GM10248 (cell line): ENCODE measurements around the gene PINK1.

Source experiments
- CTCF ChIA-PET: fragments of 300-600 bp; sonication (Branson Sonifier 250); formaldehyde crosslinking; extraction: SDS; loops from one replicate; lab custom pipeline; 2021; ENCODE audit warnings: antibody characterized with exemption; lab: Yijun Ruan, JAX
- POLR2A ChIA-PET: fragments of 350-650 bp; sonication (Branson Sonifier 250); formaldehyde crosslinking; extraction: SDS; loops from one replicate; lab custom pipeline; 2020; ENCODE audit warnings: antibody characterized with exemption; lab: Yijun Ruan, JAX
- DNase-seq: peaks from one replicate; pipeline ENCODE4 v3.0.0; 2012; ENCODE audit errors: extremely low spot score
- CTCF ChIP-seq: IDR thresholded peaks from 2 replicates; pipeline ENCODE4 v1.5.1; 2012; ENCODE audit warnings: mild to moderate bottlenecking, low read depth; ENCODE audit errors: extremely low read depth, missing control alignments, control extremely low read depth

PINK1 gene

GRCh38 chr1:20626098-20626427, 7.2 kb upstream of the PINK1 start:
- TF ChIP-seq CTCF, result no peak
- CTCF ChIA-PET, result interaction anchor here (2.5 kb wide), 1 partner anchor 8 kb away, joined by 15 read pairs; the partner anchor contains the start of gene PINK1
- POLR2A ChIA-PET, result no interaction called here
- DNase-seq, result no peak

GRCh38 chr1:20626524-20626923, 6.7 kb upstream of the PINK1 start:
- DNase-seq, result no peak
- no peak for TF ChIP-seq CTCF
- ChIA-PET POLR2A (no interaction called here), CTCF (no interaction called here)

GRCh38 chr1:20630729-20631128, 2.5 kb upstream of the PINK1 start:
- POLR2A ChIA-PET, result no interaction called here
- no peak for TF ChIP-seq CTCF
- CTCF ChIA-PET, result interaction anchor here (1.1 to 5.9 kb wide), 7 partner anchors 9 to 106 kb away, joined by 4 to 70 read pairs (median 9); partner anchors contain the start of gene DDOST
- DNase-seq, result no peak

- ChIA-PET CTCF (interaction anchor here (0.6 to 5.9 kb wide), 21 partner anchors 10 to 443 kb away, joined by 3 to 70 read pairs (median 6); partner anchors contain the start of gene DDOST), POLR2A (no interaction called here)
- DNase-seq, result no peak
- no peak for TF ChIP-seq CTCF
These were observed 872 bp upstream of the PINK1 start for GRCh38 chr1:20632386-20632785.

- no peak for DNase-seq
- POLR2A ChIA-PET, result interaction anchor here (1.0 kb wide), 1 partner anchor 11 kb away, joined by 11 read pairs; no protein-coding TSS in a partner anchor
- no peak for TF ChIP-seq CTCF
- CTCF ChIA-PET, result interaction anchor here (0.5 to 5.9 kb wide), 31 partner anchors 8 to 621 kb away, joined by 3 to 70 read pairs (median 5); partner anchors contain the start of genes DDOST and KIF17
These were observed 871 bp downstream of the PINK1 start for GRCh38 chr1:20634065-20634593.

- ChIA-PET POLR2A (no interaction called here), CTCF (interaction anchor here (1.1 to 5.9 kb wide), 12 partner anchors 8 to 620 kb away, joined by 3 to 70 read pairs (median 8); no protein-coding TSS in a partner anchor)
- no peak for TF ChIP-seq CTCF
- DNase-seq, result no peak
These were observed 1.4 kb downstream of the PINK1 start for GRCh38 chr1:20634594-20635084.
